CD8-positive, alpha-beta memory T cell (primary cell): ENCODE measurements around the gene MRPL57. TPM values are rescaled to one million over a fixed set of nuclear protein-coding genes. Genes with fewer than 3 reads are reported as not detected.

ENCODE experiments used
- CTCF ChIA-PET: fragments of 350-600 bp; sonication (Branson Sonifier 250); formaldehyde crosslinking; loops from one replicate; lab custom pipeline; 2021; ENCODE audit warnings: antibody characterized with exemption; lab: Charles Lee
- POLR2A ChIA-PET: fragments of 350-600 bp; sonication (Branson Sonifier 250); formaldehyde crosslinking; loops from one replicate; lab custom pipeline; 2021; ENCODE audit warnings: antibody characterized with exemption; lab: Charles Lee
- DNase-seq, 5 donors: peaks; one replicate each; pipeline versions ENCODE4 v3.0.0 to v3.0.0-alpha.2; 2020 to 2022; ENCODE audit warnings: mixed read lengths in 1 of 5
- H3K27ac ChIP-seq: one replicate; pipeline ENCODE4 v1.7.0; 2013; ENCODE audit warnings: low read depth, mild to moderate bottlenecking, low read length, moderate library complexity
- H3K27me3 ChIP-seq: 2 replicates; pipeline ENCODE4 v1.7.0; 2013; ENCODE audit warnings: low read length, mild to moderate bottlenecking; ENCODE audit not compliant: insufficient read depth, poor library complexity, severe bottlenecking
- H3K36me3 ChIP-seq: 2 replicates; pipeline ENCODE4 v1.7.0; 2013; ENCODE audit warnings: mild to moderate bottlenecking, low read length, moderate library complexity; ENCODE audit not compliant: insufficient read depth
- H3K4me1 ChIP-seq: 2 replicates; pipeline ENCODE4 v1.7.0; 2013; ENCODE audit warnings: mild to moderate bottlenecking, low read length, moderate library complexity; ENCODE audit not compliant: insufficient read depth
- H3K4me3 ChIP-seq: 2 replicates; pipeline ENCODE4 v1.7.0; 2013; ENCODE audit warnings: mild to moderate bottlenecking, low read length
- H3K9me3 ChIP-seq: 2 replicates; pipeline ENCODE4 v1.7.0; 2013; ENCODE audit warnings: mild to moderate bottlenecking, low read length
- H3K27ac Mint-ChIP-seq, 8 donors: one replicate each; pipeline ENCODE4 v1.8.0; 2020 to 2021; ENCODE audit warnings: mixed read lengths in 8 of 8, mild to moderate bottlenecking in 6 of 8, inconsistent platforms in 3 of 8, moderate library complexity in 3 of 8
- H3K27me3 Mint-ChIP-seq, 2 donors: one replicate each; pipeline ENCODE4 v1.8.0; 2020 to 2021; ENCODE audit warnings: mixed read lengths in 2 of 2, mild to moderate bottlenecking in 1 of 2, moderate library complexity in 1 of 2
- H3K36me3 Mint-ChIP-seq, 3 donors: one replicate each; pipeline ENCODE4 v1.8.0; 2020 to 2021; ENCODE audit warnings: mixed read lengths in 3 of 3, inconsistent platforms in 1 of 3, mild to moderate bottlenecking in 1 of 3
- H3K4me1 Mint-ChIP-seq, 3 donors: one replicate each; pipeline ENCODE4 v1.8.0; 2020 to 2021; ENCODE audit warnings: mixed read lengths in 3 of 3, inconsistent platforms in 1 of 3, mild to moderate bottlenecking in 1 of 3
- H3K4me3 Mint-ChIP-seq, 7 donors: one replicate each; pipeline ENCODE4 v1.8.0; 2020 to 2021; ENCODE audit warnings: mixed read lengths in 7 of 7, mild to moderate bottlenecking in 6 of 7, moderate library complexity in 4 of 7, inconsistent platforms in 2 of 7
- H3K9me3 Mint-ChIP-seq, 5 donors: one replicate each; pipeline ENCODE4 v1.8.0; 2020 to 2022; ENCODE audit warnings: mixed read lengths in 5 of 5, mild to moderate bottlenecking in 3 of 5, moderate library complexity in 2 of 5, inconsistent platforms in 1 of 5
- polyA plus RNA-seq: library from polyadenylated mRNA; unstranded; fragments of 300-500 nt; fragmentation: Illumina TruSeq; gene quantifications from one replicate; pipeline ENCODE4 v1.2.3, GENCODE V29; 2021
- total RNA-seq, 2 experiments: library from RNA; stranded (reverse); gene quantifications; one replicate each; pipeline ENCODE4 v1.2.3, GENCODE V29; 2021

Gene MRPL57
- total and polyA plus RNA-seq, 3 experiments from 2014 or later = 28.4 to 53.6 (median 28.8) TPM

DNA sequence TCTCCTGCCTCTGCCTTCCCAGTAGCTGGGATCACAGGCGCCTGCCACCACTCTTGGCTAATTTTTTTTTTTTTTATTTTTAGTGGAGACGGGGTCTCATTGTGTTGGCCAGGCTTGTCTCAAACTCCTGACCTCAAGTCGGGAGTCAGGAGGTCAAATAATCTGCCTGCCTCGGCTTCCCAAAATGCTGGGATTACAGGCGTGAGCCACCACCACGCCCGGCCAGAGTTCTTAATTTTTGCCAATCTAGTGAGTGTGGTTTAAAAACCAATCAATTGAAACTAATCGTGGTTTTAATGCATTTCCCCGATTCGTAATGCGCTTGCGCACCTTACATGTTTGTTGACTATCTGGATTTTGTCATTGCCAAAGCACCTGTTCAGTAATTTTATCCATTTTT lies 37.1 kb upstream of the MRPL57 start:
- Mint-ChIP-seq H3K4me3 (peak overlapping the region; percentile 90 to 100 (median 98)), H3K36me3 (peaks cover 4 to 33% (median 8%) of the 10 kb centered on the region in 3 donors), H3K9me3 (peaks cover 0 to 3% (median 0%) of the 10 kb centered on the region in 5 donors), H3K27ac (peak overlapping the region; percentile 75 to 100 (median 99)), H3K27me3 (peaks cover 3 to 21% of the 10 kb centered on the region in 2 donors), H3K4me1 (peaks cover 34 to 43% (median 42%) of the 10 kb centered on the region in 3 donors)
- POLR2A ChIA-PET = interaction anchor here (0.6 to 0.7 kb wide), 2 partner anchors 41 to 296 kb away, joined by 3 to 4 read pairs; no protein-coding TSS in a partner anchor
- Histone ChIP-seq H3K9me3 (no peaks in the 10 kb centered on the region), H3K4me3 (peak overlapping the region; percentile 79), H3K4me1 (peaks cover 36% of the 10 kb centered on the region), H3K27ac (peak overlapping the region; percentile 87), H3K27me3 (no peaks in the 10 kb centered on the region), H3K36me3 (peaks cover 12% of the 10 kb centered on the region)
- CTCF ChIA-PET = interaction anchor here (2.7 kb wide), 1 partner anchor 38 kb away, joined by 8 read pairs; the partner anchor contains the start of genes MRPL57 and SKA3
- DNase-seq = no peak

GRCh38 chr13:21142766-21143165 lies 33.7 kb upstream of the MRPL57 start:
- Histone ChIP-seq H3K4me3 (no peak overlapping the region), H3K27me3 (no peaks in the 10 kb centered on the region), H3K4me1 (peaks cover 39% of the 10 kb centered on the region), H3K36me3 (peaks cover 28% of the 10 kb centered on the region), H3K9me3 (no peaks in the 10 kb centered on the region), H3K27ac (no peak overlapping the region)
- POLR2A ChIA-PET = interaction anchor here (1.4 kb wide), 1 partner anchor 34 kb away, joined by 5 read pairs; the partner anchor contains the start of genes MRPL57 and SKA3
- Mint-ChIP-seq H3K4me1 (peaks cover 41 to 63% (median 58%) of the 10 kb centered on the region in 3 donors), H3K4me3 (peak overlapping the region; percentile 74 to 86 (median 80)), H3K36me3 (peaks cover 8 to 65% (median 13%) of the 10 kb centered on the region in 3 donors), H3K27ac (peak overlapping the region; percentile 8 to 90 (median 78)), H3K27me3 (peaks cover 3 to 5% of the 10 kb centered on the region in 2 donors), H3K9me3 (no peaks in the 10 kb centered on the region)
- CTCF ChIA-PET = no interaction called here
- no peak for DNase-seq

DNA sequence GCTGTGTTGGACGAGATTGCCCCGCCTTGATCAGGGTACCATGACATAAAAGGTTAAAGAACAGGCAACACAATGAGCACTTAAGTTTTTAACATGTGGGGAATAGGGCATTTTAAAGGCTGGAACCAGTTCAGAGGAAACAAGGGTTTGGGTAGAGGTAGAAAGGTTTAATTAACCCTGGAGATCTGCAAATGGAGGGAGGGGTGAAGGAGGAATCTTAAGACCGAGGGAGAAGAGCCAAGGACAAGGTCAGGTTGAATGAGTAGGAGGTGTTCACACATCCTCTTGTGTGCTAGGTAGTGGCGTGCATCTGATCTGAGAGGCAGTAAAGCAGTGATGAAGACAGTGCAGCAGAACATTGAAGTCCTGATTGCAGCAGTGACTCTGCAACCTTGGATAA lies 28.6 kb upstream of the MRPL57 start:
- Mint-ChIP-seq H3K27me3 (peaks cover 0 to 3% of the 10 kb centered on the region in 2 donors), H3K36me3 (peaks cover 2 to 55% (median 11%) of the 10 kb centered on the region in 3 donors), H3K27ac (peak overlapping the region in 4 of 8 donors; percentile 17 to 66 (median 44)), H3K9me3 (no peaks in the 10 kb centered on the region), H3K4me3 (no peak overlapping the region), H3K4me1 (peaks cover 18 to 33% (median 29%) of the 10 kb centered on the region in 3 donors)
- no peak for DNase-seq
- Histone ChIP-seq H3K27ac (no peak overlapping the region), H3K9me3 (no peaks in the 10 kb centered on the region), H3K36me3 (peaks cover 23% of the 10 kb centered on the region), H3K4me1 (peaks cover 16% of the 10 kb centered on the region), H3K4me3 (no peak overlapping the region), H3K27me3 (no peaks in the 10 kb centered on the region)
- ChIA-PET POLR2A (interaction anchor here (0.6 kb wide), 1 partner anchor 459 kb away, joined by 3 read pairs; no protein-coding TSS in a partner anchor), CTCF (no interaction called here)

DNA sequence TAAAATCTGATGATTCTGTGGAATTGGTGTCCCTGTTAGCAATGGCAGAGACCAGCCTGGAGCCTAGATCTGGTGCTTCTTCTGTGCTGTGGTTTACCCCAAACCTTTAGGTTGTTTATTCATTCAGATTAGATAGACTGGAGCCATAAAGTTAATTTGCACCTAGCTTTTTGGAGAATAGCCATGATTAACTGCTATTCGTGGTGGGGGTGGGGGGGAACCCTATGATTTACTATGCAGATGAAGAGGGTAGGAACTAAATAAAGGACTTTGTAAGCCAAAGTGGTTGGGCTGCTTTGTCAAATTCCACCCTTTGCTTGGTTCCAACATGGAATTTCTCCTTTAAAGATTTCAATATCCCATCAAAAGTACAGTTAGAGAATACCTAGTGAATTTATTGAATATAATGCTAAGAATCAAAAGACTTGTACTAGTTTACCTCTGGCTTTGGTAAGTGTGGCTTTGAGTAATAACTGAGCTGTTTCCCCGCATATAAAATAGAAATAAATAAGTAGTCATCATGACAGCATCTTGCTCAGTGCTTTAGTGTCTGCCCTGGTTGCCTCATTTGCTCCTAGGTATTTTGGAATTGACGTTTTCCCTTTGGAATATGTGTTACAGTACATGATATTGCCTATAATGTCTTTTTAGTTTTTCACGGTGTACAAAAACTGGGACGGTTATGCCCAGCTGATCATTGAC lies 27.8 kb upstream of the MRPL57 start:
- no peaks in the 10 kb centered on the region for H3K9me3 Mint-ChIP-seq
- peaks cover 18% of the 10 kb centered on the region for H3K36me3 ChIP-seq

GRCh38 chr13:21149568-21149967 lies 26.9 kb upstream of the MRPL57 start:
- Mint-ChIP-seq H3K27me3 (peaks cover 0 to 3% of the 10 kb centered on the region in 2 donors), H3K4me3 (no peak overlapping the region), H3K36me3 (peaks cover 0 to 42% (median 10%) of the 10 kb centered on the region in 3 donors), H3K4me1 (peaks cover 6 to 18% (median 14%) of the 10 kb centered on the region in 3 donors), H3K9me3 (no peaks in the 10 kb centered on the region), H3K27ac (no peak overlapping the region)
- H3K4me1 ChIP-seq = peaks cover 1% of the 10 kb centered on the region
- CTCF ChIA-PET = no interaction called here
- no peak overlapping the region for H3K27ac ChIP-seq
- no peaks in the 10 kb centered on the region for H3K9me3 ChIP-seq
- POLR2A ChIA-PET = no interaction called here
- DNase-seq = no peak
- H3K27me3 ChIP-seq = no peaks in the 10 kb centered on the region
- H3K4me3 ChIP-seq = no peak overlapping the region
- peaks cover 15% of the 10 kb centered on the region for H3K36me3 ChIP-seq

More for the DNA sequence above, 27.8 kb upstream of the MRPL57 start:
- Histone ChIP-seq H3K27me3 (no peaks in the 10 kb centered on the region), H3K4me3 (no peak overlapping the region), H3K27ac (no peak overlapping the region), H3K4me1 (peaks cover 7% of the 10 kb centered on the region), H3K9me3 (no peaks in the 10 kb centered on the region)
- no peak for DNase-seq
- H3K27ac Mint-ChIP-seq = peak overlapping the region in 2 of 8 donors; percentile 36 to 52
- peaks cover 9 to 24% (median 20%) of the 10 kb centered on the region in 3 donors for H3K4me1 Mint-ChIP-seq
- ChIA-PET CTCF (no interaction called here), POLR2A (interaction anchor here (0.6 kb wide), 1 partner anchor 458 kb away, joined by 3 read pairs; no protein-coding TSS in a partner anchor)
- H3K36me3 Mint-ChIP-seq = peaks cover 0 to 46% (median 10%) of the 10 kb centered on the region in 3 donors
- no peak overlapping the region for H3K4me3 Mint-ChIP-seq
- H3K27me3 Mint-ChIP-seq = peaks cover 0 to 3% of the 10 kb centered on the region in 2 donors

DNA sequence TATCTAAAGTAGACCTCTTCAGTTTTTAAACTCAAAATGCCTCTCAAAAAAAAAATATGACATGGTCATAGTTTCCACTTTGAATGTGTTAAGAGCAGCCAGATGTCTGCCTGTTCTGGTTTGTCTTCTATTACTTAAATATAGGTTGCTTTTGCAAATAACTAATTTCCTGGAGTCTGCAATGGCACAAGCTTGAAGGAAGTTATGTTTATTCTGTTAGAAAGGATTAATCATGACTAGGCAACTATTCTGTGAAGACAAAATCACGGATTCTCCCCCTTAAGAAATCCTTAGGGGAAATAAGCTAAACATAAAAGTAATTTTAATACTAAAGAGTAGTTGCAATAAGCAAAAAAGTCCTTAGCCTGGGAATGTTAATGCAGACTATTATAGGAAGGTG lies 26.4 kb upstream of the MRPL57 start:
- POLR2A ChIA-PET = no interaction called here
- H3K4me1 Mint-ChIP-seq = peaks cover 5 to 14% (median 10%) of the 10 kb centered on the region in 3 donors
- no peak overlapping the region for H3K4me3 ChIP-seq
- CTCF ChIA-PET = no interaction called here
- peaks cover 14% of the 10 kb centered on the region for H3K36me3 ChIP-seq
- H3K27ac Mint-ChIP-seq = no peak overlapping the region
- H3K36me3 Mint-ChIP-seq = peaks cover 0 to 37% (median 10%) of the 10 kb centered on the region in 3 donors
- no peaks in the 10 kb centered on the region for H3K4me1 ChIP-seq
- H3K9me3 Mint-ChIP-seq = no peaks in the 10 kb centered on the region
- no peaks in the 10 kb centered on the region for H3K9me3 ChIP-seq
- no peak overlapping the region for H3K27ac ChIP-seq
- no peak for DNase-seq
- H3K27me3 Mint-ChIP-seq = peaks cover 0 to 3% of the 10 kb centered on the region in 2 donors
- no peaks in the 10 kb centered on the region for H3K27me3 ChIP-seq
- H3K4me3 Mint-ChIP-seq = no peak overlapping the region

DNA sequence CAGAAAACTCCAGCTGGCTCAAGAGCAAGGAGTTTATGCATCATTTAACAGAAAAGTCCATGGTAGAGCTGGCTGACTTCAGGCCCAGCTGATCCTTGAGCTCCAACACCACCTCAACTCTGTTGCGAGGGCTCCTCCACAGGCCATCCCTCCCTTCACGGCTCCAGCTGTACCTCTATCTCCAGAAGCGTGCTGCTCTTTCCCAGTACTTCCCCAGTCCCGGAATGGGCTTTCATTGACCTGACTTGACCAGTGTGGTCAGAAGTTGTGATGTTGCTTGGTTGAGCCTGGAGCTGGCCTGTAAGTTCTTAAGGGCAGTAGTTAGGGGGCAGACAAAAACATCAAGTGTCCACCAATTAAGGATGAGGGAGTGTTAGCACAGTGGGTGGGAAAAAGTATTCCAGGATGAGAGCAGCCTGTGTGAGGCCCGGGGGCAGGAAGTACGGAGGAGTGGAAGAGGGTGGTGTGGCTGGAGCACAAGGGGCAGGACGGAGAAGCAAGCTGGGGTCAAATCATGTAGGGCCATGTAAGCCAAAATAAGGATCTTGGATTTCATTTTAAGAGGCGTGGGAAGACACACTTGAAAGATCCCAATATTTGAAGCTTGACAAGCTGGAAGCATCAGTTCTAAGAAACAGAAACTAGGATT lies 24.1 kb upstream of the MRPL57 start:
- Histone ChIP-seq H3K36me3 (peaks cover 5% of the 10 kb centered on the region), H3K27me3 (no peaks in the 10 kb centered on the region), H3K4me3 (no peak overlapping the region), H3K9me3 (no peaks in the 10 kb centered on the region), H3K4me1 (no peaks in the 10 kb centered on the region), H3K27ac (no peak overlapping the region)
- DNase-seq = no peak
- ChIA-PET CTCF (interaction anchor here (1.7 kb wide), 1 partner anchor 24 kb away, joined by 3 read pairs; the partner anchor contains the start of genes MRPL57 and SKA3), POLR2A (no interaction called here)
- H3K27me3 Mint-ChIP-seq = peaks cover 0 to 3% of the 10 kb centered on the region in 2 donors
- H3K27ac Mint-ChIP-seq = no peak overlapping the region
- peaks cover 0 to 15% (median 5%) of the 10 kb centered on the region in 3 donors for H3K36me3 Mint-ChIP-seq
- no peaks in the 10 kb centered on the region for H3K9me3 Mint-ChIP-seq
- H3K4me1 Mint-ChIP-seq = peaks cover 0 to 3% (median 2%) of the 10 kb centered on the region in 3 donors
- H3K4me3 Mint-ChIP-seq = no peak overlapping the region
